IMR-90 (cell line): Measurements from ENCODE around the gene NMNAT1. TPM values are rescaled to one million over a fixed set of nuclear protein-coding genes. Genes with fewer than 3 reads are reported as not detected.
A peak's percentile ranks its signal among the peaks of the same experiment; 100 is the strongest.

Experiments used
- ATAC-seq: fragments of 200-7000 bp; cut with Tn5 transposase; 2 replicates; pipeline ENCODE4 v1.9.1; 2020; ENCODE audit warnings: low read depth, mild to moderate bottlenecking, moderate library complexity
- BruUV-seq: library from RNA; stranded (reverse); fragments of 400-500 nt; replicated peaks from 2 replicates; lab custom pipeline; 2021; lab: Mats Ljungman, UMichigan
- CTCF ChIA-PET: fragments of 300-600 bp; formaldehyde crosslinking; extraction: SDS; loops from one replicate; lab custom pipeline; 2021; ENCODE audit warnings: antibody characterized with exemption; lab: Yijun Ruan, JAX
- POLR2A ChIA-PET: fragments of 300-600 bp; sonication (Branson Sonifier 250); formaldehyde crosslinking; loops from one replicate; lab custom pipeline; 2022; ENCODE audit warnings: antibody characterized with exemption; ENCODE audit not compliant: unreplicated experiment; lab: Charles Lee
- DNase-seq: peaks from one replicate; pipeline ENCODE4 v3.0.0; 2013
- H2AFZ ChIP-seq: replicated peaks from 2 replicates; pipeline ENCODE3; 2013; ENCODE audit warnings: low read length, mild to moderate bottlenecking; ENCODE audit not compliant: poor library complexity
- H2AK5ac ChIP-seq: 2 replicates; pipeline ENCODE4 v1.6.1; 2013; ENCODE audit warnings: low read depth, low read length, inconsistent platforms
- H2AK9ac ChIP-seq: replicated peaks from 2 replicates; pipeline ENCODE3; 2013; ENCODE audit warnings: mild to moderate bottlenecking, low read depth, low read length, moderate library complexity; ENCODE audit not compliant: poor library complexity
- H2BK120ac ChIP-seq: 2 replicates; pipeline ENCODE4 v1.6.1; 2013; ENCODE audit warnings: low read depth, low read length, inconsistent platforms
- H2BK15ac ChIP-seq: 3 replicates; pipeline ENCODE4 v1.6.1; 2013; ENCODE audit warnings: low read depth, low read length, inconsistent platforms
- H2BK20ac ChIP-seq: 2 replicates; pipeline ENCODE4 v1.6.1; 2013; ENCODE audit warnings: low read depth, mild to moderate bottlenecking, inconsistent platforms, low read length, moderate library complexity
- H2BK5ac ChIP-seq: 2 replicates; pipeline ENCODE4 v1.6.1; 2013; ENCODE audit warnings: mild to moderate bottlenecking, low read depth, low read length, inconsistent platforms; ENCODE audit not compliant: poor library complexity, severe bottlenecking
- H3K14ac ChIP-seq: replicated peaks from 2 replicates; pipeline ENCODE4 v1.6.1; 2013; ENCODE audit warnings: low read depth, low read length, inconsistent platforms
- H3K18ac ChIP-seq: 2 replicates; pipeline ENCODE4 v1.6.1; 2013; ENCODE audit warnings: low read depth, low read length, control low read depth
- H3K23ac ChIP-seq: 2 replicates; pipeline ENCODE4 v1.6.1; 2013; ENCODE audit warnings: low read depth, low read length, inconsistent platforms
- H3K27ac ChIP-seq: 2 replicates; pipeline ENCODE4 v1.5.1; 2013; ENCODE audit warnings: mild to moderate bottlenecking, control low read depth, low read length; ENCODE audit not compliant: insufficient read depth
- H3K27me3 ChIP-seq: 2 replicates; pipeline ENCODE4 v1.6.1; 2013; ENCODE audit warnings: low read length; ENCODE audit not compliant: control insufficient read depth, insufficient read depth
- H3K36me3 ChIP-seq: 2 replicates; pipeline ENCODE4 v1.6.1; 2013; ENCODE audit warnings: low read length, mixed read lengths; ENCODE audit not compliant: control insufficient read depth, insufficient read depth
- H3K4ac ChIP-seq: 2 replicates; pipeline ENCODE4 v1.6.1; 2013; ENCODE audit warnings: low read depth, low read length, inconsistent platforms
- H3K4me1 ChIP-seq: 2 replicates; pipeline ENCODE4 v1.6.1; 2013; ENCODE audit warnings: low read length, mixed read lengths; ENCODE audit not compliant: control insufficient read depth, insufficient read depth
- H3K4me2 ChIP-seq: 2 replicates; pipeline ENCODE4 v1.6.1; 2013; ENCODE audit warnings: low read depth, mild to moderate bottlenecking, control low read depth, low read length, moderate library complexity
- H3K4me3 ChIP-seq: 2 replicates; pipeline ENCODE4 v1.5.1; 2013; ENCODE audit warnings: low read depth, mild to moderate bottlenecking, control low read depth, low read length, moderate library complexity; ENCODE audit not compliant: insufficient read depth
- H3K56ac ChIP-seq: 2 replicates; pipeline ENCODE4 v1.6.1; 2013; ENCODE audit warnings: low read length, inconsistent platforms; ENCODE audit not compliant: insufficient read depth; ENCODE audit errors: extremely low read depth
- H3K79me1 ChIP-seq, 2 experiments: 2 replicates each; pipeline ENCODE4 v1.6.1; 2013; ENCODE audit warnings: low read length in 2 of 2, inconsistent platforms in 1 of 2, low read depth in 1 of 2
- H3K9ac ChIP-seq: 2 replicates; pipeline ENCODE4 v1.6.1; 2013; ENCODE audit warnings: low read depth, low read length, control low read depth
- H3K9me1 ChIP-seq: 2 replicates; pipeline ENCODE4 v1.6.1; 2013; ENCODE audit warnings: low read length, inconsistent platforms; ENCODE audit not compliant: insufficient read depth
- H3K9me3 ChIP-seq: 2 replicates; pipeline ENCODE4 v1.6.1; 2013; ENCODE audit warnings: low read length; ENCODE audit not compliant: control insufficient read depth, insufficient read depth
- H4K20me1 ChIP-seq: 2 replicates; pipeline ENCODE4 v1.6.1; 2013; ENCODE audit warnings: low read length, inconsistent platforms; ENCODE audit not compliant: insufficient read depth
- H4K5ac ChIP-seq: 2 replicates; pipeline ENCODE4 v1.6.1; 2013; ENCODE audit warnings: mild to moderate bottlenecking, low read depth, low read length, control low read depth
- H4K8ac ChIP-seq, 2 experiments: 2 replicates each; pipeline ENCODE4 v1.6.1; 2013; ENCODE audit warnings: low read depth in 2 of 2, low read length in 2 of 2, control low read depth in 1 of 2, inconsistent platforms in 1 of 2
- H4K91ac ChIP-seq: 2 replicates; pipeline ENCODE4 v1.6.1; 2013; ENCODE audit warnings: low read depth, low read length, inconsistent platforms; ENCODE audit not compliant: insufficient read depth
- BHLHE40 ChIP-seq: fragments of 150-350 bp; IDR thresholded peaks from 2 replicates; pipeline ENCODE4 v1.6.1; 2016; ENCODE audit warnings: mild to moderate bottlenecking, low read depth, low read length
- CEBPB ChIP-seq: IDR thresholded peaks from 2 replicates; pipeline ENCODE4 v1.6.1; 2012; ENCODE audit warnings: low read depth, low read length, improper control_type of control experiment
- CHD1 ChIP-seq: IDR thresholded peaks from 2 replicates; pipeline ENCODE4 v1.6.1; 2012; ENCODE audit warnings: low read depth, low read length, improper control_type of control experiment
- FOS ChIP-seq: fragments of 150-350 bp; IDR thresholded peaks from 2 replicates; pipeline ENCODE4 v1.6.1; 2016; ENCODE audit warnings: low read depth, low read length
- MAFK ChIP-seq: IDR thresholded peaks from 2 replicates; pipeline ENCODE4 v1.6.1; 2012; ENCODE audit warnings: low read depth, low read length, improper control_type of control experiment
- MAZ ChIP-seq: IDR thresholded peaks from 2 replicates; pipeline ENCODE4 v1.6.1; 2012; ENCODE audit warnings: low read depth, mild to moderate bottlenecking, low read length, improper control_type of control experiment, moderate library complexity, borderline replicate concordance
- MXI1 ChIP-seq: IDR thresholded peaks from 2 replicates; pipeline ENCODE4 v1.6.1; 2012; ENCODE audit warnings: low read depth, mild to moderate bottlenecking, low read length, moderate library complexity, borderline replicate concordance
- NFE2L2 ChIP-seq: fragments of 150-350 bp; IDR thresholded peaks from 2 replicates; pipeline ENCODE4 v1.6.1; 2016; ENCODE audit warnings: low read depth, mild to moderate bottlenecking, low read length
- POLR2A ChIP-seq: IDR thresholded peaks from 2 replicates; pipeline ENCODE4 v1.6.1; 2012; ENCODE audit warnings: mild to moderate bottlenecking, low read depth, low read length
- RAD21 ChIP-seq: IDR thresholded peaks from 2 replicates; pipeline ENCODE4 v1.6.1; 2012; ENCODE audit warnings: low read length, improper control_type of control experiment
- RCOR1 ChIP-seq: IDR thresholded peaks from 2 replicates; pipeline ENCODE4 v1.6.1; 2012; ENCODE audit warnings: mild to moderate bottlenecking, low read length, improper control_type of control experiment; ENCODE audit not compliant: insufficient replicate concordance
- RFX5 ChIP-seq: IDR thresholded peaks from 2 replicates; pipeline ENCODE4 v1.8.0; 2012; ENCODE audit warnings: low read depth, mild to moderate bottlenecking, low read length, moderate library complexity
- SMC3 ChIP-seq: fragments of 150-350 bp; IDR thresholded peaks from 2 replicates; pipeline ENCODE4 v1.6.1; 2016; ENCODE audit warnings: low read depth, mild to moderate bottlenecking, antibody characterized with exemption, low read length, moderate library complexity
- WGBS, 2 experiments: methylation state at CpG; one replicate each; pipeline versions ENCODE4 v1.1.5 to v1.1.7; 2013; ENCODE audit warnings: missing lambda C conversion rate in 2 of 2; ENCODE audit not compliant: insufficient read length in 1 of 2; ENCODE audit errors: extremely low coverage in 2 of 2; 5-methylcytosine and 5-hydroxymethylcytosine counted together
- dilution Hi-C: fragments of 300-500 bp; cut with HindIII; formaldehyde crosslinking; loops from one replicate; pipeline ENCODE4 v1.14.3; 2018; ENCODE audit warnings: low sequenced_read_pairs; ENCODE audit not compliant: unreplicated experiment
- in situ Hi-C: fragments of 300-500 bp; cut with MboI; formaldehyde crosslinking; loops from 3 replicates; pipeline ENCODE4 v1.14.3; 2019; ENCODE audit warnings: low sequenced_read_pairs, inconsistent platforms, mixed read lengths
- intact Hi-C: fragments of 100-400 bp; cut with micrococcal nuclease; formaldehyde crosslinking; loops from 2 replicates; pipeline ENCODE4 v1.10.0; 2022
- polyA plus RNA-seq, 3 experiments: library from polyadenylated mRNA; depleted of rRNA; stranded (reverse); fragments of >200 nt; gene quantifications; 2 replicates each; pipeline ENCODE4 v1.2.3, GENCODE V29; 2012; ENCODE audit warnings: low replicate concordance in 1 of 3
- total RNA-seq: library from RNA; depleted of rRNA; stranded (reverse); fragments of >200 nt; gene quantifications from 2 replicates; pipeline ENCODE4 v1.2.3, GENCODE V29; 2012
- TF ChIP-seq, protein P1 (sequence below): conservative IDR thresholded peaks from 2 replicates; pipeline ENCODE4 v1.5.1; 2012; ENCODE audit warnings: mild to moderate bottlenecking, low read depth, low read length, improper control_type of control experiment
- TF ChIP-seq, protein P2 (sequence below): fragments of 150-350 bp; IDR thresholded peaks from 2 replicates; pipeline ENCODE4 v1.6.1; 2017; ENCODE audit warnings: mild to moderate bottlenecking, antibody characterized with exemption, low read length, low read depth
- TF ChIP-seq, protein P3 (sequence below): fragments of 150-350 bp; IDR thresholded peaks from 2 replicates; pipeline ENCODE4 v1.6.1; 2016; ENCODE audit warnings: low read depth, mild to moderate bottlenecking, low read length, moderate library complexity, borderline replicate concordance

The NMNAT1 gene
- total and polyA plus RNA-seq, 2 of the 4 experiments (the other 2 are of a cell fraction), result 9.1 to 11.7 TPM

DNA sequence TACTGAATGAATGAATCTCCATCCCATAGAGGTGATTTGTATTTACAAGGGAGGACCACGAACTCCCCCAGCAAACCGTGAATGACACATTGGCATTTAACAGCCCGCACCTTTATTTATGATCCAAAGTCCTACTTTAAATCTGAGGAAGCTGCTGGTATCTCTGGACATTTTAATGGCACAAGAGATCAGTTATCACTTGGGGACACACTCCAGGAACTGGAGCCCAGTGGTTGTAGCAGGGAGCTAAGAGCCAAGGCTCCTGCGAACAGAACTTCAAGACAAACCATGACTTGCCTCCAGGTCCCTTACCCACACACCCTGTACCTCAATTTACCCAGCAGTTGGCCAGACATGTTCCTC is 34.4 kb upstream of the NMNAT1 start:
- BruUV-seq, result no TSS peak
- 0 out of 2 replicates have a peak overlapping the region, but pooled peaks have one; percentile 6 for H4K91ac ChIP-seq
- no CpG with 5 or more reads among the region's 4 CpGs for WGBS, 2 experiments
- peaks cover 11% of the 10 kb centered on the region for H3K9me1 ChIP-seq
- no peak overlapping the region for H2BK5ac ChIP-seq
- peak overlapping the region; percentile 41; the same call in 1 of the 2 replicates for H3K4ac ChIP-seq
- no peak overlapping the region for H3K18ac ChIP-seq
- no peak overlapping the region for H2AK5ac ChIP-seq
- ChIA-PET CTCF (interaction anchor here (1.0 kb wide), 1 partner anchor 16 kb away, joined by 4 read pairs; no protein-coding TSS in a partner anchor), POLR2A (no interaction called here)
- H4K5ac ChIP-seq, result no peak overlapping the region
- DNase-seq, result no peak
- no peaks in the 10 kb centered on the region for H3K9me3 ChIP-seq
- peak overlapping the region; percentile 98 for H3K4me2 ChIP-seq
- peaks cover 8% of the 10 kb centered on the region for H3K4me1 ChIP-seq
- H3K27me3 ChIP-seq, result no peaks in the 10 kb centered on the region
- H3K14ac ChIP-seq, result peak overlapping the region; percentile 74; the same call in 1 of the 2 replicates
- H4K20me1 ChIP-seq, result no peaks in the 10 kb centered on the region; the same call in 1 of the 2 replicates
- H2BK15ac ChIP-seq, result no peak overlapping the region
- no peak overlapping the region for H2BK20ac ChIP-seq
- intact Hi-C loops, result no loop called here
- H3K36me3 ChIP-seq, result no peaks in the 10 kb centered on the region
- H3K27ac ChIP-seq, result no peak overlapping the region
- in situ Hi-C loops, result no loop called here
- ATAC-seq, result no peak
- peak overlapping the region; percentile 89 for H2AFZ ChIP-seq
- H4K8ac ChIP-seq, result 0 out of 4 replicates have a peak overlapping the region, but pooled peaks of 1 of the 2 experiments have one; percentile 63
- no peak overlapping the region for H2BK120ac ChIP-seq
- H3K4me3 ChIP-seq, result peak overlapping the region; percentile 92
- TF ChIP-seq CHD1 (no peak), MAFK (no peak), RAD21 (no peak), NFE2L2 (no peak), CEBPB (no peak), POLR2A (no peak), MXI1 (no peak), RCOR1 (no peak), BHLHE40 (no peak), SMC3 (no peak), RFX5 (no peak), FOS (no peak), MAZ (no peak)
- TF ChIP-seq, protein P1, sequence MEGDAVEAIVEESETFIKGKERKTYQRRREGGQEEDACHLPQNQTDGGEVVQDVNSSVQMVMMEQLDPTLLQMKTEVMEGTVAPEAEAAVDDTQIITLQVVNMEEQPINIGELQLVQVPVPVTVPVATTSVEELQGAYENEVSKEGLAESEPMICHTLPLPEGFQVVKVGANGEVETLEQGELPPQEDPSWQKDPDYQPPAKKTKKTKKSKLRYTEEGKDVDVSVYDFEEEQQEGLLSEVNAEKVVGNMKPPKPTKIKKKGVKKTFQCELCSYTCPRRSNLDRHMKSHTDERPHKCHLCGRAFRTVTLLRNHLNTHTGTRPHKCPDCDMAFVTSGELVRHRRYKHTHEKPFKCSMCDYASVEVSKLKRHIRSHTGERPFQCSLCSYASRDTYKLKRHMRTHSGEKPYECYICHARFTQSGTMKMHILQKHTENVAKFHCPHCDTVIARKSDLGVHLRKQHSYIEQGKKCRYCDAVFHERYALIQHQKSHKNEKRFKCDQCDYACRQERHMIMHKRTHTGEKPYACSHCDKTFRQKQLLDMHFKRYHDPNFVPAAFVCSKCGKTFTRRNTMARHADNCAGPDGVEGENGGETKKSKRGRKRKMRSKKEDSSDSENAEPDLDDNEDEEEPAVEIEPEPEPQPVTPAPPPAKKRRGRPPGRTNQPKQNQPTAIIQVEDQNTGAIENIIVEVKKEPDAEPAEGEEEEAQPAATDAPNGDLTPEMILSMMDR, result no peak
- TF ChIP-seq, protein P2, sequence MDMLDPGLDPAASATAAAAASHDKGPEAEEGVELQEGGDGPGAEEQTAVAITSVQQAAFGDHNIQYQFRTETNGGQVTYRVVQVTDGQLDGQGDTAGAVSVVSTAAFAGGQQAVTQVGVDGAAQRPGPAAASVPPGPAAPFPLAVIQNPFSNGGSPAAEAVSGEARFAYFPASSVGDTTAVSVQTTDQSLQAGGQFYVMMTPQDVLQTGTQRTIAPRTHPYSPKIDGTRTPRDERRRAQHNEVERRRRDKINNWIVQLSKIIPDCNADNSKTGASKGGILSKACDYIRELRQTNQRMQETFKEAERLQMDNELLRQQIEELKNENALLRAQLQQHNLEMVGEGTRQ, result no peak
- TF ChIP-seq, protein P3, sequence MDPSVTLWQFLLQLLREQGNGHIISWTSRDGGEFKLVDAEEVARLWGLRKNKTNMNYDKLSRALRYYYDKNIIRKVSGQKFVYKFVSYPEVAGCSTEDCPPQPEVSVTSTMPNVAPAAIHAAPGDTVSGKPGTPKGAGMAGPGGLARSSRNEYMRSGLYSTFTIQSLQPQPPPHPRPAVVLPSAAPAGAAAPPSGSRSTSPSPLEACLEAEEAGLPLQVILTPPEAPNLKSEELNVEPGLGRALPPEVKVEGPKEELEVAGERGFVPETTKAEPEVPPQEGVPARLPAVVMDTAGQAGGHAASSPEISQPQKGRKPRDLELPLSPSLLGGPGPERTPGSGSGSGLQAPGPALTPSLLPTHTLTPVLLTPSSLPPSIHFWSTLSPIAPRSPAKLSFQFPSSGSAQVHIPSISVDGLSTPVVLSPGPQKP, result no peak
- peak overlapping the region; percentile 66 for H3K23ac ChIP-seq
- dilution Hi-C loops, result no loop called here
- no peak overlapping the region for H3K56ac ChIP-seq
- H2AK9ac ChIP-seq, result peak overlapping the region; percentile 87
- H3K9ac ChIP-seq, result peak overlapping the region; percentile 92
- H3K79me1 ChIP-seq, result peaks cover 22 to 36% of the 10 kb centered on the region in 2 experiments
